ENCODE data around the gene PRPF19.

PRPF19 gene

GRCh38 chr11:60937144-60937527, 30.8 kb upstream of the PRPF19 start:
- no peak for DNase-seq

DNA sequence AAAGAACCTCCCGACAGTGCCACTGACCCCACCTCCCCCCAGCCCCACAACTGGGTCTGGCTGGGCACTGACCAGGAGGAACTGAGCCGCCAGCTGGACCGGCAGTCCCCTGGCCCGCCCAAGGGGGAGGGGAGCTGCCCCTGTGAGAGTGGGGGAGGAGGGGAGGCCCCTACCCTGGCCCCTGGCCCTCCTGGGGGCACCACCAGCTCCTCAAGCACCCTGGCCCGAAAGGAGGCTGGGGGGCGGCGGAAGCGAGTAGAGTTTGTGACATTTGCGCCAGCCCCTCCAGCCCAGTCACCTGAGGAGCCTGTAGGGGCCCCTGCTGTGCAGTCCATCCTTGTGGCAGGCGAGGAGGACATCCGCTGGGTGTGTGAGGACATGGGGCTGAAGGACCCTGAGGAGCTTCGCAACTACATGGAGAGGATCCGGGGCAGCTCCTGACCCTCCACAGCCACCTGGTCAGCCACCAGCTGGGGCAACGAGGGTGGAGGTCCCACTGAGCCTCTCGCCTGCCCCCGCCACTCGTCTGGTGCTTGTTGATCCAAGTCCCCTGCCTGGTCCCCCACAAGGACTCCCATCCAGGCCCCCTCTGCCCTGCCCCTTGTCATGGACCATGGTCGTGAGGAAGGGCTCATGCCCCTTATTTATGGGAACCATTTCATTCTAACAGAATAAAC, 30.2 kb upstream of the PRPF19 start:
- DNase-seq: no peak

DNA sequence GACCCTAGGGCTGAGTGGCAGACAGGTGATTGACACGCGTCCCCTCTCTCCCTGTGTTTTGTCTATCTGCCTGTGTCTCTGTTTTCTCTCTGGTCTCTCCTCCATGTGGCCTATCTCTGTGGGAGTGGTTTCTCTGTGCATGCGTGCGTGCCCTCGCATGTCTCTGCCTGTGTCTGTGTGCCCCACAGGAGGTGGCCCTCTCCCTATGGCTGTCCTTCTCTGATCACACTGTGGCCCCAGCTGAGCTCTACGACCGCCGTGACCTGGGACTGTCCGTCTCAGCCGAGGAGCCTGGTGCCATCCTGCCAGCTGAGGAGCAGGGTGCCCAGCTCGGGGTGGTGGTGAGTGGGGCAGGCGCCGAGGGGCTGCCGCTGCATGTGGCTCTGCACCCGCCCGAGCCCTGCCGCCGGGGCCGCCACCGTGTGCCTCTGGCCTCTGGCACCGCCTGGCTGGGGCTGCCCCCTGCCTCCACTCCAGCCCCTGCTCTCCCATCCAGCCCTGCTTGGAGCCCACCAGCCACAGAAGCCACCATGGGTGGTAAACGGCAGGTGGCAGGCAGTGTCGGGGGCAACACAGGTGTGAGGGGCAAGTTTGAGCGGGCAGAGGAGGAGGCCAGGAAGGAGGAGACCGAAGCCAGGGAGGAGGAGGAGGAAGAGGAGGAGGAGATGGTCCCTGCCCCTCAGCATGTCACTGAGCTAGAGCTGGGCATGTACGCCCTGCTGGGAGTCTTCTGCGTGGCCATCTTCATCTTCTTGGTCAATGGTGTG, 29.5 kb upstream of the PRPF19 start:
- DNase-seq: no peak

DNA sequence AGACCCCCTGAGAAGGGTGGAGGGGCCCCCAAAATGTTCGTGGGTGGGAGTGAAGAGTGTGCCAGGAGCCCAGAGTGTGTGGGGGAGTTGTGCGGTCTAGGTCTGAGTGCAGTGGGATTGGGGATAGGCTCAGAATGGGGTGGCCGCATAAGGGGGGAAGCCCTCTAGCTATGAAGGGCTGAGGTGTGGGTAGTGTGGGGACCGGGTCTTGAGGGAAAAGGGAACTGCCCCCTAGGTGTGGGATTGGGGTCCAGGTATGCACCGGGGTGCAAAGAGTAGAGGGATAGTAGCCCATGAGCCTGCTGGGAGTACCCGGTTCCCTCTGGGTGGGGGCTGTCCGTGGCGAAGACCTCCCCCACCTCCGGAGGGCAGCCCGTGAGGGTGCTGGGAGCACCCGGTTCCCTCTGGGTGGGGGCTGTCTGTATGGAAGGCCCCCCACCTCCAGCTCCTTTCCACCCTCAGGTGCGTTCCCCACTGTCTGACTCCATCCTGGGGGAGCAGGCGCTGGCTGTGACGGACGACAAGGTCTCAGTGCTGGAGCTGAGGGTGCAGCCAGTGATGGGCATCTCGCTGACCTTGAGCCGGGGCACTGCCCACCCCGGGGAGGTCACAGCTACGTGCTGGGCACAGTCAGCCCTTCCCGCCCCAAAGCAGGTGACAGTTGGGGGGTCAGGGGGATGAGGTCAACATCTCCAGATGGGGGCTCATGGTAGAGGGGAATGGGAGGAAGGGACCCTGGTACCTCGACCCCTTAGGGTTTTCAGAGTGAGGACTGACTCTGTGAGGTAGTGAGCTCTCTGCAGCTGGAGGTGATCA, 28.6 kb upstream of the PRPF19 start:
- no peak for DNase-seq

GRCh38 chr11:60934124-60934789, 27.9 kb upstream of the PRPF19 start:
- DNase-seq: no peak

DNA sequence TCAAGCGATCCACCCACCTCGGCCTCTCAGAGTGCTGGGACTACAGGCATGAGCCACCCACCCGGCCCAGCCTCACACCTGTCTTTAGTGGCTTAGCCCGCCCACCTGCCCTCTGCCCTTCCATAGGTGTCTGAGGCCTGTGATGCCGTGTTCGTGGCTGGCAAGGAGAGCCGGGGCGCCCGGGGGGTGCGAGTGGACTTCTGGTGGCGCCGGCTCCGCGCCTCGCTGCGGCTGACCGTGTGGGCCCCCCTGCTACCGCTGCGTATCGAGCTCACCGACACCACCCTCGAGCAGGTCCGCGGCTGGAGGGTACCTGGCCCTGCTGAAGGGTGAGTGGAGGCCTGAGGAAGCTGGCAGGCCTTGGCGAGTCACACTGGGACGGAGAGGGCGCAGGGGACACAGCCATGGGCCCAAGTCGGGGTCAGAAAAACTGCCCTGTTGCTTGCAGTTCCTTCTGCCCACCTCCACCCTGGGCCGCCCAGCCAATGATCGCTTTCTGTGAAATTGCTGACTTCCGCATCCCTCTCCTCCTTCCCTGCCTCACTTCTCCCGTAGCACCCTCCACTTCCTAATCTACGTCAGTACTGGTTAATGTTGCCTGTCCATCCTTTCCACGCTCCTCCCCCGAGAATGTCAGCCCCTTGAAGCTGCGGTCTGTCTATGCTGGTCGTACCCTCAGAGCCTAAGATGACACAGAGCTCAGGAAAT, 27.2 kb upstream of the PRPF19 start:
- DNase-seq: no peak

DNA sequence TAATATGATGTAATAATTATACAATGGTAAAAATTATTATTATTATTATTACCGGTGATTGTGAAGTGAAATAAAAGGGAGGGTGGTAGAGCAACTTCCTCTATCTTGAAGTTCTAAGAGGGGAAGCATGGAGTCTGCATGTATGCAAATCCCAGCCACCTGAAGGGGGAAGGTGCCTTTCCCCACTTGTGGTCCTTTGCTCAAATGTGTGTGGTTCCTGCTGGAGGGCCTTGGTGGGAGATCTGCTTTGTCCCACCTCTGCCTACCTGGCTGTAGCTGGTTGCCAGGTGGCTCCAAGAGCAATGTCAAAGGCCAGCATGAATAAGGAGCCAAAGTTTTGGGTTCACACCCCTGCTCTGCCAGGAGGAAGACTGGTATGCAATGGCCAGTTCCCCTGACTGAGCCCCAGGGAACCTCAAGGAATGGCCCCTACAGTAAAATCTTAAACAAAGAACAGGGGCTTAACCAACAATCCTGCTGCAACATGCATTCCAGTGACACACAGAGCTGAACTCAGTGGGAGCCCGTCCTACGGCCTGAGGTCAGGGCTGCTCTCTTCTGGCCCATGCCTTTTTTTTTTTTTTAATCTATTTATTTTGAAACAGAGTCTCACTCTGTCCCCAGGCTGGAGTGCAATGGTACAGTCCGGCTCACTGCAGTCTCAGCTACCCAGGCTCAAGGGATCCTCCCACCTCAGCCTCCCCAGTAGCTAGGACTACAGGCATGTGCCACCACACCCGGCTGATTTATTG, 26.4 kb upstream of the PRPF19 start:
- DNase-seq: no peak

GRCh38 chr11:60931917-60932316, 25.5 kb upstream of the PRPF19 start:
- no peak for DNase-seq

DNA sequence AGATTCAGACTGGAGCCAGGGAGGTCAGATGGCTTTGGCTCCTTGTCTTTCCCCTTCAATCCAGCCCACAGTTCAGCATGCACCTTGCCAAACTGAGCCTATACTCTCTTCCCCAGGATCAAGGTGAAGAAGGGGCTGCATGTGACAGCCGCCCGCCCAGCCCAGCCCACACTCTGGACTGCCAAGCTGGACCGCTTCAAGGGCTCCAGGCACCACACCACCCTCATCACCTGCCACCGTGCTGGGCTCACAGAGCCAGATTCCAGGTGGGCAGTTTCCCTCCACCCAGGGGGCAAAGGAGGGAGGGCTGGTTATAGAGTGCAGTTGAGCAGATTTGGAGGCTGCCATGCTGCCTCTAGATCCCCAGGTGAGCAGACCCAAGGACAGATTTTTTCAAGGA, 24.0 kb upstream of the PRPF19 start:
- no peak for DNase-seq

DNA sequence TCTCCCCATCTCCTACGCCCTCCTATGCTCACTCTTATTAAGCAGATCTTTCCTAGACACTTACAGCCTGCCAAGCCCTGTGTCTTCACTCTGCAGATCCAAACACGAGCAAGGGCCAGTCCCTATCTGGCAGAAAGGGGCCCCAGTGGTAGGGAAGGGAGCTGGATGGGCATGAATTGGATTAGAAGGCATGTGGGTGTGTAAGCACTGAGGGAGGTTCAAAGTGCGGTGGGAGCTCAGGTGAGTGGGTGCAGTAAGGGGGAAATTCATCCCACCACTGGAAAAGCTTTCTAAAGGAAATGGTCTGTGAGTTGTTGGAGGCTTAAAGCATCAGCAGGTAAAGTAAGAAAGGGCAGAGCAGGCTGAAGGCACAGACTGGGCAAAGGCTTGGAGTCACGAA, 23.4 kb upstream of the PRPF19 start:
- DNase-seq: no peak

DNA sequence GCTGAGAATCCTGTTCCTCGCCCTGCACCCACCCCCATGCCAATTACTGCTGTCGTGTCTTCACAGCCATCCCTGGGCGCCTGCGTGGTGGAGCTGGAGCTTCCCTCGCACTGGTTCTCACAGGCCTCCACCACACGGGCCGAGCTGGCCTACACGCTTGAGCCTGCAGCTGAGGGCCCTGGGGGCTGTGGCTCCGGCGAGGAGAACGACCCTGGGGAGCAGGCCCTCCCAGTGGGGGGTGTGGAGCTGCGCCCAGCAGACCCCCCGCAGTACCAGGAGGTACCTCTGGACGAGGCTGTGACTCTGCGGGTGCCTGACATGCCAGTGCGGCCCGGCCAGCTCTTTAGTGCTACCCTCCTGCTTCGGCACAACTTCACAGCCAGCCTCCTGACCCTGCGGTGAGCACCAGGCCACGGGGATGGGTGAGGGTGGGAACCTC, 22.2 kb upstream of the PRPF19 start:
- no peak for DNase-seq

DNA sequence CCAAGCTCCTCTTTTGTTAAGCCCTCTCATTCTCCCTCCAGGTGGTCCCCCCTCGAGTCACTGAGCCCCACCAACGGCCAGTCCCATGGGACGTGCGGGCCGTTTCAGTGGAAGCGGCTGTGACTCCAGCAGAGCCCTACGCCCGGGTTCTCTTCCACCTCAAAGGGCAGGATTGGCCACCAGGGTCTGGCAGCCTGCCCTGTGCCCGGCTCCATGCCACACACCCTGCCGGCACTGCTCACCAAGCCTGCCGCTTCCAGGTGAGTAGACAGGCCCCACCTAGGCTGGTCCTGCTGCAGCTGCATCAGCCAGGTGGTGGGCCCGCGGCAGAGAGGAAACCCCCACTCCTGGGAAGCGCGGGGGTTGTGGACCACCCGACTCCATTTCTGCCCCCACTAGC, 21.2 kb upstream of the PRPF19 start:
- DNase-seq: no peak

GRCh38 chr11:60927061-60927592, 20.7 kb upstream of the PRPF19 start:
- DNase-seq: no peak

DNA sequence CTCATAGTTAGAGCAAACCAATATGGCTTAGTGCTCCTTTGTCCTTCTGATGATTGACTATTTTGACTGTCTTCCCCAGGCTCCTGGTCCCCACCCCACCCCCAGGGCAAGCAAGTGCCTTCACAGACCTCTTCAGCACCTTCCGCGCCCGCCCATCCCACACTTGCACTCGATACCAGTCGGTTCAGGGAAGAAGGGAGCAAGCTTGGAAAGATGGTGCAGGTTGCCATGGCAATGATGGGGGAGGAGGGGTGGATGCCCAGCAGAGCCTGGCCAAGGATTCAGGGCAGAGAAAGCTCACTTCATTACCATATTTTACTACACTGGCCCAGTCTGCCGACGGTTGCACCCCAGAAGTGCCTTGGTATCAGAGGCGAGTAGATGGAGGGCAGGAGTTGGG, 20.1 kb upstream of the PRPF19 start:
- DNase-seq: no peak

DNA sequence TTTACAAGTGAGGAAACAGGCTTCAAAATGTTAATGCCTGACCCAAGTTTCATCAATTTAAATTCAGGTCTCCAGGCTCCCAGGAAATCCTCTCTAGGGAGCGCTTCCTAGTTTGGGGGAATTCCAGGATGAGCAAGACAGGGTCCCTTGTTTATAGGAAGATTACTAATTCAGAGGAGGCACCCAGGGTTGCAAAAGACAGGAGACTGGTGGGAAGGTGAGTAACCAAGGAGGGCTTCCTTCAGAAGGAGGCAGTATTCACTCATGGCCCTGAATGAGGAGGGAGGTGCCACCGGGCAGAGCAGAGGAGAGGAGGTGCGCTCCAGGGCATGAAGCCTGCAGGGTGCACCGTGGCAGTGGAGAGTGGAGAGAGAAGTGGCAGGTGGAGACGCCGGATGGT, 19.5 kb upstream of the PRPF19 start:
- no peak for DNase-seq

DNA sequence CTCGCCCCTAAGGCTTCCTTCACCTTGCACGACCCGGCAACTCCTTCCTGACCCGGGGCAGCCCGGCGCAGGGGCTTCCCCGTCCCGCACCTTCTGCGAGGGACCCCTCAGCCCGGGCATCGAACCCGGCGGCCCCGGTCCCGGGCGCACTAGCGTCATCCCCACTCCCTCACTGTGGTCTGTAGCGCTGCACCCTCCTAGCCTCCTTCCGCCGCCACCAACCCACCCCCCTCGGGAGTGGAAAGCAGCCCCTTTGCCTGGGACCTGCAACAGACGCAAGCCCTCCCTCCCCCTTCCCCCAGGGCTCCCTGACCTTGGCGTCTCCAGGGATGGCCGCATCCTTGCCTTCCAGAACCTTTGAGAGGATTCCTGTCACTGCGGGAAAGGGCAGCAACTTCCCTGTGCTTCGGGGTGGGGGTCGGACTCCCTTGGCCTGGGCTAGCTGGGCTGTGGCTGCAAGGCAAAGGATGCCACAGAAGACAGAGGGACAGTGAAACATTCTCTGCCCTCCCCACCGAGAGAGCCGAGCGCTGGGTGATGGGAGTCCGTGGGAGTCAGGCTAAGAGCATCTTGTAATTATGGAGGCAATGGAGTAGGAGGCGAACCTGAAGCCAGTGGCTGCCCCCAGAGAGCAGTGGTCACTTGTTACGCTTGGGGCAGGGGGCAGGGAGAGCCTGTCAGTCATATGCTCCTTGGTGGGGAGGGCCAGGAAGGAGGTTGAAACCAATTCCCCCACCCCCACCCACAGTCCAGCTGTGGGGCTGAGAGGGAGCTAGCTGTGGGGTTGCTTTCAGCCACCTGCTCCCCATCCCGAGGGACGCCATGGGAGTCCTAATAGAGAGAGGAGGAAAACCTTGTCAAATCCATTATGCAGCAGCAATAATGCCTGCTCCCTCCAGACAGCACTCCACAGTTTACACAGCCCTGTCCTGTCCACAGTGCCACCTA, 18.8 kb upstream of the PRPF19 start:
- DNase-seq: no peak

GRCh38 chr11:60924110-60924905, 17.9 kb upstream of the PRPF19 start, which contains the start of gene TMEM132A:
TMEM132A (plus strand) TSS chr11:60924460; CDS start chr11:60924634, 174 bp downstream.
- DNase-seq: no peak

GRCh38 chr11:60923800-60924109, 17.4 kb upstream of the PRPF19 start:
- DNase-seq: no peak

- no peak for DNase-seq
Observed at GRCh38 chr11:60923326-60923725, 16.9 kb upstream of the PRPF19 start.

- DNase-seq: no peak
Observed at GRCh38 chr11:60922906-60923305, 16.5 kb upstream of the PRPF19 start.
